Stimulated activated CD8-positive, alpha-beta memory T cell treated with anti-CD3 and anti-CD28 coated beads, Interleukin-2, amount 100 ng/mL, for 48 hours (primary cell): ENCODE measurements around the gene SNX7.

ENCODE experiments used
- DNase-seq, 2 donors: peaks; one replicate each; pipeline ENCODE4 v3.0.0-alpha.2; 2020; ENCODE audit warnings: low read depth in 2 of 2

Gene SNX7

GRCh38 chr1:98697781-98698180 lies 36.3 kb downstream of the SNX7 start:
- DNase-seq = no peak

- DNase-seq = no peak
Observed at GRCh38 chr1:98698625-98699024, 37.1 kb downstream of the SNX7 start.

GRCh38 chr1:98700228-98700627 lies 38.7 kb downstream of the SNX7 start:
- no peak for DNase-seq

GRCh38 chr1:98702976-98703375 lies 41.5 kb downstream of the SNX7 start:
- no peak for DNase-seq

GRCh38 chr1:98704474-98704873 lies 43.0 kb downstream of the SNX7 start:
- no peak for DNase-seq

GRCh38 chr1:98704971-98705370 lies 43.5 kb downstream of the SNX7 start:
- DNase-seq = no peak

GRCh38 chr1:98705591-98705990 lies 44.1 kb downstream of the SNX7 start:
- no peak for DNase-seq

GRCh38 chr1:98706173-98706843 lies 44.8 kb downstream of the SNX7 start:
- no peak for DNase-seq

GRCh38 chr1:98707556-98707955 lies 46.0 kb downstream of the SNX7 start:
- no peak for DNase-seq

GRCh38 chr1:98709906-98710305 lies 48.4 kb downstream of the SNX7 start:
- no peak for DNase-seq

GRCh38 chr1:98723574-98723973 lies 62.1 kb downstream of the SNX7 start:
- DNase-seq = no peak

- DNase-seq = no peak
Observed at GRCh38 chr1:98732985-98733781, 71.7 kb downstream of the SNX7 start.

GRCh38 chr1:98733782-98734112 lies 72.2 kb downstream of the SNX7 start:
- DNase-seq = no peak

GRCh38 chr1:98735756-98736155 lies 74.2 kb downstream of the SNX7 start:
- DNase-seq = no peak

- DNase-seq = no peak
Observed at GRCh38 chr1:98737835-98738234, 76.3 kb downstream of the SNX7 start.

- no peak for DNase-seq
Observed at GRCh38 chr1:98739762-98740161, 78.2 kb downstream of the SNX7 start.

- no peak for DNase-seq
Observed at GRCh38 chr1:98741164-98741563, 79.6 kb downstream of the SNX7 start.

- no peak for DNase-seq
Observed at GRCh38 chr1:98749152-98749756, 87.7 kb downstream of the SNX7 start.

- no peak for DNase-seq
Observed at GRCh38 chr1:98754176-98754575, 92.7 kb downstream of the SNX7 start.

GRCh38 chr1:98761219-98761865 lies 99.8 kb downstream of the SNX7 start:
- DNase-seq = no peak

- no peak for DNase-seq
Observed at GRCh38 chr1:98763488-98764150, 102.1 kb downstream of the SNX7 start.

- DNase-seq = no peak
Observed at GRCh38 chr1:98764485-98764884, 103.0 kb downstream of the SNX7 start.
